Stomach (tissue), 9 donors: ENCODE data around the gene FOXN3. TPM values are rescaled to one million over a fixed set of nuclear protein-coding genes. Genes with fewer than 3 reads are reported as not detected.

ENCODE experiments used
- DNase-seq, 2 donors: peaks; one replicate each; pipeline versions ENCODE4 v3.0.0 to v3.0.0-alpha.2; 2013 to 2019
- H3K27ac ChIP-seq, 5 donors: fragments of 200-600 bp in 4 of 5; sonication (generic) in 4 of 5; one replicate each; pipeline ENCODE4 v1.5.1; 2013 to 2019; ENCODE audit warnings: mild to moderate bottlenecking in 1 of 5, moderate library complexity in 1 of 5
- H3K27me3 ChIP-seq, 3 donors: fragments of 200-600 bp; sonication (generic); one replicate each; pipeline ENCODE4 v1.5.1; 2017 to 2019; ENCODE audit warnings: mixed run types in 1 of 3
- H3K36me3 ChIP-seq, 4 donors: fragments of 200-600 bp; sonication (generic); 1 replicate in 3 of 4; 2 replicates in 1 of 4; pipeline ENCODE4 v1.5.1; 2016 to 2019
- H3K4me1 ChIP-seq, 4 donors: fragments of 200-600 bp; sonication (generic); one replicate each; pipeline ENCODE4 v1.5.1; 2016 to 2019
- H3K4me3 ChIP-seq, 4 donors: fragments of 200-600 bp; sonication (generic) in 3 of 4; one replicate each; pipeline ENCODE4 v1.5.1; 2016 to 2019; ENCODE audit warnings: mild to moderate bottlenecking in 1 of 4
- H3K9me3 ChIP-seq, 4 donors: fragments of 200-600 bp; sonication (generic); one replicate each; pipeline ENCODE4 v1.5.1; 2016 to 2019
- EP300 ChIP-seq: sonication (generic); formaldehyde crosslinking; IDR thresholded peaks from one replicate; pipeline ENCODE4 v1.6.1; 2017; ENCODE audit warnings: antibody characterized with exemption
- POLR2A ChIP-seq, 4 donors: fragments of 450-650 bp; IDR thresholded peaks; one replicate each; pipeline ENCODE4 v1.6.1; 2016; ENCODE audit warnings: antibody characterized with exemption in 4 of 4, control low read depth in 2 of 4, mild to moderate bottlenecking in 1 of 4, moderate library complexity in 1 of 4
- POLR2AphosphoS5 ChIP-seq, 3 donors: sonication (generic); formaldehyde crosslinking; IDR thresholded peaks; one replicate each; pipeline ENCODE4 v1.6.1; 2016; ENCODE audit warnings: antibody characterized with exemption in 3 of 3
- WGBS, 5 donors: extraction: QIAGEN DNeasy Blood & Tissue Kit in 3 of 5; methylation state at CpG; one replicate each; pipeline versions ENCODE4 v1.1.5 to v1.1.7; 2013 to 2018; 5-methylcytosine and 5-hydroxymethylcytosine counted together
- intact Hi-C: fragments of 100-400 bp; cut with DNase I; formaldehyde crosslinking; loops from one replicate; pipeline ENCODE4 v1.15.1; 2023; ENCODE audit warnings: low total_unique reads
- polyA plus RNA-seq, 3 donors: library from polyadenylated mRNA; stranded (reverse); fragments of 200-250 nt; gene quantifications; one replicate each; pipeline ENCODE4 v1.2.3, GENCODE V29; 2013
- total RNA-seq, 5 donors: library from RNA; depleted of rRNA; stranded (reverse); fragments of >200 nt; gene quantifications; one replicate each; pipeline versions ENCODE4 v1.1.0 to v1.2.3, GENCODE V29; 2014 to 2016
- TF ChIP-seq, protein P1 (sequence below), 7 experiments: fragments of 450-650 bp in 4 of 7; fragments of 200-600 bp in 3 of 7; sonication (generic) in 3 of 7; IDR thresholded peaks; one replicate each; pipeline ENCODE4 v1.5.1; 2016 to 2019; ENCODE audit warnings: antibody characterized with exemption in 7 of 7, control low read depth in 2 of 7, mild to moderate bottlenecking in 1 of 7
- donor health status: healthy with polysubstance abuse.
- donor health status: Bipolar disorder and iron deficiency.
- donor health status: healthy.

The FOXN3 gene
- total and polyA plus RNA-seq, 8 donors = 12.5 to 126 (median 56.6) TPM

GRCh38 chr14:89367779-89368120, 49.3 kb downstream of the FOXN3 start:
- intact Hi-C loops = no loop called here
- TF ChIP-seq EP300 (no peak), POLR2A (IDR thresholded peaks at IDR 0.05) (no peak), POLR2AphosphoS5 (IDR thresholded peaks at IDR 0.05) (no peak)
- TF ChIP-seq, protein P1, sequence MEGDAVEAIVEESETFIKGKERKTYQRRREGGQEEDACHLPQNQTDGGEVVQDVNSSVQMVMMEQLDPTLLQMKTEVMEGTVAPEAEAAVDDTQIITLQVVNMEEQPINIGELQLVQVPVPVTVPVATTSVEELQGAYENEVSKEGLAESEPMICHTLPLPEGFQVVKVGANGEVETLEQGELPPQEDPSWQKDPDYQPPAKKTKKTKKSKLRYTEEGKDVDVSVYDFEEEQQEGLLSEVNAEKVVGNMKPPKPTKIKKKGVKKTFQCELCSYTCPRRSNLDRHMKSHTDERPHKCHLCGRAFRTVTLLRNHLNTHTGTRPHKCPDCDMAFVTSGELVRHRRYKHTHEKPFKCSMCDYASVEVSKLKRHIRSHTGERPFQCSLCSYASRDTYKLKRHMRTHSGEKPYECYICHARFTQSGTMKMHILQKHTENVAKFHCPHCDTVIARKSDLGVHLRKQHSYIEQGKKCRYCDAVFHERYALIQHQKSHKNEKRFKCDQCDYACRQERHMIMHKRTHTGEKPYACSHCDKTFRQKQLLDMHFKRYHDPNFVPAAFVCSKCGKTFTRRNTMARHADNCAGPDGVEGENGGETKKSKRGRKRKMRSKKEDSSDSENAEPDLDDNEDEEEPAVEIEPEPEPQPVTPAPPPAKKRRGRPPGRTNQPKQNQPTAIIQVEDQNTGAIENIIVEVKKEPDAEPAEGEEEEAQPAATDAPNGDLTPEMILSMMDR (IDR thresholded peaks at IDR 0.05) = no peak
- H3K9me3 ChIP-seq = no peaks in the 10 kb centered on the region
- H3K4me1 ChIP-seq = peaks cover 67 to 97% (median 78%) of the 10 kb centered on the region in 4 donors
- no peak for DNase-seq
- no peaks in the 10 kb centered on the region for H3K36me3 ChIP-seq
- H3K27ac ChIP-seq = peak overlapping the region; percentile 10 to 79 (median 65)
- no peaks in the 10 kb centered on the region for H3K27me3 ChIP-seq
- no peak overlapping the region for H3K4me3 ChIP-seq
- WGBS, 5 donors = 51 to 70% (median 59%) methylated on average over 8 of the region's 8 CpGs

DNA sequence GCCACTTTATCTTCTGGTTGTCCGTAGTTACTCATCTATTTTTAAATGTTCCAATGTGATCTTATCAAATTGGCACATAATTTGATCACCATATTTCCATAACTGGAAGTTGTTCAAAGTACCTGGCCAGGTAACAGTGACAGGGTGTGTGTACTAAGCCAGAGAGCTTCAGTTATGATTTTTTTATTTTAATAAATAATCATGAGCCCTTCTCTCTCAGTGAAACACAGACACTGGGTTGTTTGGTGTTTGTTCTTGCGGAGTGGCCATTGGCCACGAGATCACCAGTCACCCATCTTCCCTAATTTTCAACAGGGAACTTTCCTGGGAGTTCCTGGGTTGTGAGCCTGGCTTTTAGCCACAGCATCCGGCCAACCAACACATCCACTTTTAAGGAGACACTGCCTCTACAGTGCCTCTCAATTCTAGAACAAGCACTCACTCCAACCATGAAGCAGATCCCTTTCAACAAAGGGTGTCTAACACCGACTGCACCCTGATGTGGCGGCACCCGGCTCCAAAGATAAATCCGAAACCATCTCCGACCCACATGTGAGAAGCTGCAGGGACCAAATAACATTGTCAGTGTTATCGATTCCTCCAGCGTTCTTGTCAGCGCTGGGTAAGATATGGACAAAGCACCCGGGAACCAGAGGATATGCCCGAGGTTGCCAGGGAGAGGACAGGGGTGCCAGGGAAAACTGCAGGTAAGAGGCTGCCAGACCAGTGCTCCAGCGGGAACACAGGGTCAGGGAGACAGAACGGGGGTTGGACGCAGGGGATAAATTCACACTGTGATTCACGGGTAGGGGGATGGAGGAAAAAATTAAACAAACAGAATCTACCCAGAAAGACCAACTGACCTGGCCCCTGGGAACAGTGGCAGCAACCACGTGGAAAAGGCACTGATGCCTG, 49.9 kb downstream of the FOXN3 start:
- H3K27ac ChIP-seq = peak overlapping the region; percentile 19 to 79 (median 65)
- intact Hi-C loops = no loop called here
- no peak for TF ChIP-seq POLR2AphosphoS5 (IDR thresholded peaks at IDR 0.05)
- no peak for TF ChIP-seq EP300
- TF ChIP-seq, protein P1 (IDR thresholded peaks at IDR 0.05) = no peak
- TF ChIP-seq POLR2A (IDR thresholded peaks at IDR 0.05) = no peak
- H3K9me3 ChIP-seq = no peaks in the 10 kb centered on the region
- peaks cover 69 to 93% (median 80%) of the 10 kb centered on the region in 4 donors for H3K4me1 ChIP-seq
- DNase-seq = peak in 1 of 2 donors; percentile 47
- H3K27me3 ChIP-seq = no peaks in the 10 kb centered on the region
- 29 to 52% (median 43%) methylated on average over 19 of the region's 19 CpGs for WGBS, 5 donors
- H3K36me3 ChIP-seq = no peaks in the 10 kb centered on the region
- peak overlapping the region in 2 of 4 donors; percentile 2 to 14 for H3K4me3 ChIP-seq

GRCh38 chr14:89365061-89365801, 51.8 kb downstream of the FOXN3 start:
- H3K4me3 ChIP-seq = no peak overlapping the region

GRCh38 chr14:89364316-89364715, 52.7 kb downstream of the FOXN3 start:
- TF ChIP-seq EP300 = no peak
- no peak for TF ChIP-seq POLR2A (IDR thresholded peaks at IDR 0.05)
- TF ChIP-seq, protein P1 (IDR thresholded peaks at IDR 0.05) = no peak
- no peak for TF ChIP-seq POLR2AphosphoS5 (IDR thresholded peaks at IDR 0.05)
- no peaks in the 10 kb centered on the region for H3K27me3 ChIP-seq
- H3K36me3 ChIP-seq = peaks cover 0 to 4% (median 0%) of the 10 kb centered on the region in 4 donors
- peaks cover 44 to 78% (median 64%) of the 10 kb centered on the region in 4 donors for H3K4me1 ChIP-seq
- intact Hi-C loops = no loop called here
- no peak overlapping the region for H3K4me3 ChIP-seq
- WGBS, 5 donors = 66 to 76% (median 70%) methylated on average over 3 of the region's 3 CpGs
- no peaks in the 10 kb centered on the region for H3K9me3 ChIP-seq
- H3K27ac ChIP-seq = peak overlapping the region in 3 of 5 donors; percentile 8 to 58 (median 37)
- no peak for DNase-seq

More at GRCh38 chr14:89365061-89365801, 51.8 kb downstream of the FOXN3 start:
- no peaks in the 10 kb centered on the region for H3K9me3 ChIP-seq
- intact Hi-C loops = no loop called here
- peak overlapping the region in 3 of 5 donors; percentile 8 to 58 (median 37) for H3K27ac ChIP-seq
- no peaks in the 10 kb centered on the region for H3K36me3 ChIP-seq
- TF ChIP-seq, protein P1 (IDR thresholded peaks at IDR 0.05) = no peak
- TF ChIP-seq POLR2AphosphoS5 (IDR thresholded peaks at IDR 0.05) (peak in 1 of 3 donors; percentile 12), POLR2A (IDR thresholded peaks at IDR 0.05) (no peak), EP300 (no peak)
- WGBS, 5 donors = 58 to 73% (median 65%) methylated on average over 13 of the region's 13 CpGs
- no peaks in the 10 kb centered on the region for H3K27me3 ChIP-seq
- DNase-seq = peak; percentile 31 to 68
- H3K4me1 ChIP-seq = peaks cover 52 to 78% (median 68%) of the 10 kb centered on the region in 4 donors
